ENCODE results near the gene LEO1.

DNA sequence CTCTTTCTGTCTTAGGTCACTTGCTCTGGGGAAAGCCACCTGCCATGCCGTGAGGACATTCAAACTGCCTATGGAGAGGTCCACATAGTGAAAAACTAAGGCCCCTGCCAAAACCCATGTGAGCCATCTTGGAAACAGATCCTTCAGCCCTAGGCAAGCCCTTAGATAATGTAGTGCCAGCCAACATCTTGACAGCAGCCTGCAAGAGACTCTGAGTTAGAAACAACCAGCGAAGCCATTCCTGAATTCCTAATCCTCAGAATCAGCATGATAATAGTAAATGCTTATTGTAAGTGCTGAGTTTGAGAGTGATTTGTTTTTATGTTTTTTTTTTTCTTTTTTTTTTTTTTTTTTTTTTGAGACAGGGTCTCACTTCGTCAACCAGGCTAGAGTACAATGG, 40.6 kb downstream of the LEO1 start:
- TF ChIP-seq, protein P1, sequence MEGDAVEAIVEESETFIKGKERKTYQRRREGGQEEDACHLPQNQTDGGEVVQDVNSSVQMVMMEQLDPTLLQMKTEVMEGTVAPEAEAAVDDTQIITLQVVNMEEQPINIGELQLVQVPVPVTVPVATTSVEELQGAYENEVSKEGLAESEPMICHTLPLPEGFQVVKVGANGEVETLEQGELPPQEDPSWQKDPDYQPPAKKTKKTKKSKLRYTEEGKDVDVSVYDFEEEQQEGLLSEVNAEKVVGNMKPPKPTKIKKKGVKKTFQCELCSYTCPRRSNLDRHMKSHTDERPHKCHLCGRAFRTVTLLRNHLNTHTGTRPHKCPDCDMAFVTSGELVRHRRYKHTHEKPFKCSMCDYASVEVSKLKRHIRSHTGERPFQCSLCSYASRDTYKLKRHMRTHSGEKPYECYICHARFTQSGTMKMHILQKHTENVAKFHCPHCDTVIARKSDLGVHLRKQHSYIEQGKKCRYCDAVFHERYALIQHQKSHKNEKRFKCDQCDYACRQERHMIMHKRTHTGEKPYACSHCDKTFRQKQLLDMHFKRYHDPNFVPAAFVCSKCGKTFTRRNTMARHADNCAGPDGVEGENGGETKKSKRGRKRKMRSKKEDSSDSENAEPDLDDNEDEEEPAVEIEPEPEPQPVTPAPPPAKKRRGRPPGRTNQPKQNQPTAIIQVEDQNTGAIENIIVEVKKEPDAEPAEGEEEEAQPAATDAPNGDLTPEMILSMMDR (IDR thresholded peaks at IDR 0.05): no peak
- TF ChIP-seq EP300 (IDR thresholded peaks at IDR 0.05) (no peak), POLR2AphosphoS5 (IDR thresholded peaks at IDR 0.05) (no peak), POLR2A (IDR thresholded peaks at IDR 0.05) (no peak)

Data from stomach (tissue), 4 donors.